Right lobe of liver (tissue), 4 donors: ENCODE data around the gene IL1R1.
"Not testable (repeated sequence)": the region's sequence is repeated elsewhere in the genome, so short reads cannot be mapped to it uniquely, and the experiment has no call there.

ENCODE experiments used
- POLR2A ChIP-seq: fragments of 450-650 bp; IDR thresholded peaks from one replicate; pipeline ENCODE4 v1.6.1; 2017; ENCODE audit warnings: antibody characterized with exemption, mild to moderate bottlenecking
- TF ChIP-seq, protein P1 (sequence below), 4 donors: fragments of 200-600 bp in 3 of 4; fragments of 450-650 bp in 1 of 4; IDR thresholded peaks; one replicate each; pipeline versions ENCODE4 v1.5.1 to v1.8.0; 2016 to 2022; ENCODE audit warnings: antibody characterized with exemption in 4 of 4, mild to moderate bottlenecking in 2 of 4
- donor health status: DM: no; HTN: no; CAD: no.
- donor health status: DM: no; HTN: no; CAD: no.
- donor health status: DM: no; HTN: yes; CAD: no.

DNA sequence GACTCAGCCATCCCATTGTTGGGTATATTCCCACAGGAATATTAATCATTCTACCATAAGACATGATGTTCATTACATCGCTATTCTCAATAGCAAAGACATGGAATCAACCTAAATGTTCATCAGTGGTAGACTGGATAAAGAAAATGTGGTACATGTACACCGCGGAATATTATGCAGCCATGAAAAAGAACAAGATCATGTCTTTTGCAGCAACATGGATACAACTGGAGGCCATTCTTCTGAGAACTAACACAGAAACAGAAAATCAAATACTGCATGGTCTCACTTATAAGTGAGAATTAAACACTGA is 40.0 kb upstream of the IL1R1 start:
- TF ChIP-seq POLR2A = not testable (repeated sequence)
- TF ChIP-seq, protein P1, sequence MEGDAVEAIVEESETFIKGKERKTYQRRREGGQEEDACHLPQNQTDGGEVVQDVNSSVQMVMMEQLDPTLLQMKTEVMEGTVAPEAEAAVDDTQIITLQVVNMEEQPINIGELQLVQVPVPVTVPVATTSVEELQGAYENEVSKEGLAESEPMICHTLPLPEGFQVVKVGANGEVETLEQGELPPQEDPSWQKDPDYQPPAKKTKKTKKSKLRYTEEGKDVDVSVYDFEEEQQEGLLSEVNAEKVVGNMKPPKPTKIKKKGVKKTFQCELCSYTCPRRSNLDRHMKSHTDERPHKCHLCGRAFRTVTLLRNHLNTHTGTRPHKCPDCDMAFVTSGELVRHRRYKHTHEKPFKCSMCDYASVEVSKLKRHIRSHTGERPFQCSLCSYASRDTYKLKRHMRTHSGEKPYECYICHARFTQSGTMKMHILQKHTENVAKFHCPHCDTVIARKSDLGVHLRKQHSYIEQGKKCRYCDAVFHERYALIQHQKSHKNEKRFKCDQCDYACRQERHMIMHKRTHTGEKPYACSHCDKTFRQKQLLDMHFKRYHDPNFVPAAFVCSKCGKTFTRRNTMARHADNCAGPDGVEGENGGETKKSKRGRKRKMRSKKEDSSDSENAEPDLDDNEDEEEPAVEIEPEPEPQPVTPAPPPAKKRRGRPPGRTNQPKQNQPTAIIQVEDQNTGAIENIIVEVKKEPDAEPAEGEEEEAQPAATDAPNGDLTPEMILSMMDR (IDR thresholded peaks at IDR 0.05) = not testable (repeated sequence)
